Body of pancreas (tissue), 4 donors: ENCODE results near the gene SEMA7A. TPM values are rescaled to one million over a fixed set of nuclear protein-coding genes. Genes with fewer than 3 reads are reported as not detected.
"Not testable (repeated sequence)": the region's sequence is repeated elsewhere in the genome, so short reads cannot be mapped to it uniquely, and the experiment has no call there.

Source experiments
- ATAC-seq: fragments of 150-250 bp; one replicate; pipeline ENCODE4 v1.9.1; 2016
- DNase-seq, 4 donors: peaks; one replicate each; pipeline ENCODE4 v3.0.0-alpha.2; 2019
- H3K27ac ChIP-seq, 4 donors: fragments of 200-600 bp; sonication (generic); 1 replicate in 3 of 4; 2 replicates in 1 of 4; pipeline versions ENCODE4 v1.5.1 to v1.6.1; 2016 to 2019; ENCODE audit warnings: mild to moderate bottlenecking in 1 of 4, mixed read lengths in 1 of 4, moderate library complexity in 1 of 4
- H3K27me3 ChIP-seq, 2 donors: fragments of 200-600 bp; sonication (generic); one replicate each; pipeline ENCODE4 v1.6.0; 2016; ENCODE audit warnings: mild to moderate bottlenecking in 1 of 2
- H3K36me3 ChIP-seq, 2 donors: fragments of 200-600 bp; sonication (generic); replicated peaks in 1 of 2; 2 replicates each; pipeline ENCODE4 v1.5.1; 2016; ENCODE audit warnings: low read depth in 2 of 2; ENCODE audit not compliant: insufficient read depth in 1 of 2
- H3K4me1 ChIP-seq: fragments of 200-600 bp; sonication (generic); one replicate; pipeline ENCODE4 v1.6.0; 2016
- H3K4me3 ChIP-seq, 2 donors: fragments of 200-600 bp; sonication (generic); 1 replicate in 1 of 2; 2 replicates in 1 of 2; pipeline ENCODE4 v1.5.1; 2016 to 2019
- H3K9me3 ChIP-seq, 3 donors: fragments of 200-600 bp; sonication (generic); 1 replicate in 2 of 3; 2 replicates in 1 of 3; pipeline ENCODE4 v1.5.1; 2016
- CTCF ChIP-seq, 7 experiments: fragments of 450-650 bp in 4 of 7; fragments of 200-600 bp in 3 of 7; sonication (generic) in 3 of 7; IDR thresholded peaks; one replicate each; pipeline ENCODE4 v1.5.1; 2016 to 2019; ENCODE audit warnings: antibody characterized with exemption in 7 of 7
- POLR2A ChIP-seq, 3 donors: fragments of 450-650 bp; IDR thresholded peaks; one replicate each; pipeline ENCODE4 v1.6.1; 2016; ENCODE audit warnings: antibody characterized with exemption in 3 of 3, mild to moderate bottlenecking in 2 of 3
- WGBS, 2 donors: methylation state at CpG; one replicate each; pipeline ENCODE4 v1.1.5; 2017; 5-methylcytosine and 5-hydroxymethylcytosine counted together
- intact Hi-C: fragments of 100-400 bp; cut with DNase I; formaldehyde crosslinking; loops from one replicate; pipeline ENCODE4 v1.15.1; 2023
- total RNA-seq, 2 donors: library from RNA; depleted of rRNA; stranded (reverse); fragments of >200 nt; gene quantifications; one replicate each; pipeline ENCODE4 v1.1.0, GENCODE V29; 2016

The SEMA7A gene
- total RNA-seq, 2 donors from 2014 or later = 0.33 to 0.52 TPM

- TF ChIP-seq POLR2A (IDR thresholded peaks at IDR 0.05) (no peak), CTCF (IDR thresholded peaks at IDR 0.05) (no peak)
- Histone ChIP-seq H3K4me1 (peaks cover 21% of the 10 kb centered on the region), H3K27ac (no peak overlapping the region), H3K9me3 (no peaks in the 10 kb centered on the region), H3K4me3 (no peak overlapping the region), H3K27me3 (no peaks in the 10 kb centered on the region), H3K36me3 (no peaks in the 10 kb centered on the region)
- intact Hi-C loops = loop anchor here (10.0 kb wide), 1 partner anchor 71 kb away; no protein-coding TSS in a partner anchor
- ATAC-seq (no peak), DNase-seq (no peak)
These were observed 29.9 kb upstream of the SEMA7A start for GRCh38 chr15:74463634-74464033.

GRCh38 chr15:74461847-74462511 is 28.2 kb upstream of the SEMA7A start:
- ATAC-seq (no peak), DNase-seq (no peak)
- WGBS, 2 donors = 18 to 19% methylated on average over 8 of the region's 8 CpGs
- intact Hi-C loops = loop anchor here (10.0 kb wide), 1 partner anchor 73 kb away; no protein-coding TSS in a partner anchor
- no peaks in the 10 kb centered on the region for H3K27me3 ChIP-seq
- no peak for TF ChIP-seq CTCF (IDR thresholded peaks at IDR 0.05)
- no peak for TF ChIP-seq POLR2A (IDR thresholded peaks at IDR 0.05)
- H3K36me3 ChIP-seq = peaks cover 0 to 2% of the 10 kb centered on the region in 2 donors
- no peaks in the 10 kb centered on the region for H3K9me3 ChIP-seq
- peak overlapping the region in 2 of 4 donors; percentile 65 to 72 for H3K27ac ChIP-seq
- peaks cover 21% of the 10 kb centered on the region for H3K4me1 ChIP-seq
- no peak overlapping the region for H3K4me3 ChIP-seq

GRCh38 chr15:74460871-74461846 is 27.4 kb upstream of the SEMA7A start, which contains the start of gene UBL7:
UBL7 (minus strand) TSS chr15:74461160; CDS start chr15:74458867, 2,293 bp downstream.
- peak within 1 kb of the TSS; percentile 40 to 72 (median 61) for H3K27ac ChIP-seq
- peaks cover 21% of the 10 kb centered on the region for H3K4me1 ChIP-seq
- WGBS, 2 donors = 0% methylated on average over 28 to 54 of the region's 54 CpGs
- H3K4me3 ChIP-seq = peak within 1 kb of the TSS; percentile 52 to 84
- no peaks in the 10 kb centered on the region for H3K27me3 ChIP-seq
- intact Hi-C loops = loop anchor here (10.0 kb wide), 1 partner anchor 74 kb away; no protein-coding TSS in a partner anchor
- peak; percentile 96 to 98 (median 97) for DNase-seq
- TF ChIP-seq POLR2A (IDR thresholded peaks at IDR 0.05) = peak; percentile 73 to 94 (median 93)
- peak in 3 of 7 experiments; percentile 15 to 29 (median 17) for TF ChIP-seq CTCF (IDR thresholded peaks at IDR 0.05)
- no peaks in the 10 kb centered on the region for H3K9me3 ChIP-seq
- peak; percentile 99 for ATAC-seq
- peaks cover 0 to 2% of the 10 kb centered on the region in 2 donors for H3K36me3 ChIP-seq

- H3K27me3 ChIP-seq = no peaks in the 10 kb centered on the region
These were observed 26.5 kb upstream of the SEMA7A start for GRCh38 chr15:74460298-74460697.

GRCh38 chr15:74459798-74460197 is 26.0 kb upstream of the SEMA7A start:
- not testable (repeated sequence) for H3K27ac ChIP-seq
- intact Hi-C loops = loop anchor here (10.0 kb wide), 1 partner anchor 75 kb away; no protein-coding TSS in a partner anchor
- WGBS, 2 donors = 85 to 92% methylated on average over 13 to 14 of the region's 14 CpGs

More at GRCh38 chr15:74460298-74460697, 26.5 kb upstream of the SEMA7A start:
- TF ChIP-seq CTCF (IDR thresholded peaks at IDR 0.05) (no peak), POLR2A (IDR thresholded peaks at IDR 0.05) (no peak)
- Histone ChIP-seq H3K36me3 (peaks cover 0 to 2% of the 10 kb centered on the region in 2 donors), H3K4me3 (peak overlapping the region; percentile 26 to 84), H3K4me1 (peaks cover 21% of the 10 kb centered on the region), H3K9me3 (no peaks in the 10 kb centered on the region), H3K27ac (peak overlapping the region in 3 of 4 donors; percentile 57 to 72 (median 65))
- intact Hi-C loops = loop anchor here (10.0 kb wide), 1 partner anchor 75 kb away; no protein-coding TSS in a partner anchor
- whole genome bisulfite sequencing, 2 donors = 46% methylated on average over 2 of the region's 2 CpGs
- DNase-seq (no peak), ATAC-seq (no peak)

More at GRCh38 chr15:74459798-74460197, 26.0 kb upstream of the SEMA7A start:
- not testable (repeated sequence) for ATAC-seq, DNase-seq, H3K27me3 ChIP-seq, H3K9me3 ChIP-seq, H3K4me3 ChIP-seq, H3K36me3 ChIP-seq
- peaks cover 21% of the 10 kb centered on the region for H3K4me1 ChIP-seq
